ENCODE data around the gene IRX5. TPM values are rescaled to one million over a fixed set of nuclear protein-coding genes. Genes with fewer than 3 reads are reported as not detected.

Gene IRX5
- 0.05 and 0.40 TPM in 2 replicates for total RNA-seq

GRCh38 chr16:54930005-54930868, at the start of gene IRX5:
IRX5 (plus strand) TSS chr16:54930865; CDS start chr16:54931199, 334 bp downstream.

